ENCODE data around the gene CTPS2.

GRCh38 chrX:16748425-16748824, 36.0 kb upstream of the CTPS2 start:
- TF ChIP-seq RFX5 (IDR thresholded peaks at IDR 0.05; ENCODE audit: low read length) (no peak), CTCF (IDR thresholded peaks at IDR 0.05) (no peak), ZBTB33 (IDR thresholded peaks at IDR 0.05; ENCODE audit: borderline replicate concordance, low read depth) (no peak), YY1 (IDR thresholded peaks at IDR 0.05; ENCODE audit: low read depth) (no peak), EP300 (IDR thresholded peaks at IDR 0.05; ENCODE audit: borderline replicate concordance in 1 of 2, low read depth in 1 of 2, low read length in 1 of 2) (no peak), RXRA (IDR thresholded peaks at IDR 0.05; ENCODE audit: borderline replicate concordance, low read depth) (no peak), FOSL2 (IDR thresholded peaks at IDR 0.05; ENCODE audit: borderline replicate concordance, low read depth) (no peak), TCF12 (IDR thresholded peaks at IDR 0.05) (no peak), USF1 (IDR thresholded peaks at IDR 0.05; ENCODE audit: borderline replicate concordance, low read depth) (no peak), RCOR1 (IDR thresholded peaks at IDR 0.05; ENCODE audit: low read length) (no peak), USF2 (IDR thresholded peaks at IDR 0.05; ENCODE audit: borderline replicate concordance, low read depth, low read length) (no peak), CHD2 (IDR thresholded peaks at IDR 0.05; ENCODE audit: low read length, partially characterized antibody) (no peak), IRF3 (IDR thresholded peaks at IDR 0.05; ENCODE audit: low read depth, low read length) (no peak), REST (IDR thresholded peaks at IDR 0.05; ENCODE audit: low read depth, low read length) (no peak)

All from SK-N-SH (cell line).